SU-DHL-6 (cell line): ENCODE measurements around the gene MUCL3.

Source experiments
- H2AFZ ChIP-seq: fragments of 200-600 bp; sonication (generic); 2 replicates; pipeline ENCODE4 v1.6.1; 2014; ENCODE audit warnings: low read depth, mild to moderate bottlenecking, moderate library complexity, mixed read lengths, antibody characterized with exemption, low read length; ENCODE audit not compliant: severe bottlenecking
- H3F3A ChIP-seq: fragments of 200-600 bp; shearing (Covaris generic); 2 replicates; pipeline ENCODE4 v1.6.0; 2016; ENCODE audit warnings: antibody characterized with exemption, mild to moderate bottlenecking; ENCODE audit not compliant: insufficient read depth
- H3K27ac ChIP-seq: fragments of 200-600 bp; sonication (generic); 2 replicates; pipeline ENCODE4 v1.5.1; 2016; ENCODE audit warnings: low read depth, mild to moderate bottlenecking, low read length, moderate library complexity, mixed read lengths
- H3K27me3 ChIP-seq: fragments of 200-600 bp; sonication (generic), shearing (Covaris generic); 2 replicates; pipeline ENCODE4 v1.6.0; 2014; ENCODE audit warnings: mild to moderate bottlenecking, low read length
- H3K36me3 ChIP-seq: fragments of 200-600 bp; sonication (generic); 2 replicates; pipeline ENCODE4 v1.6.1; 2014; ENCODE audit warnings: mild to moderate bottlenecking, low read length, mixed read lengths
- H3K4me2 ChIP-seq: fragments of 300-600, 200-600 bp; shearing (Covaris generic), sonication (generic); 2 replicates; pipeline ENCODE4 v1.6.0; 2014; ENCODE audit warnings: low read length, low read depth, mild to moderate bottlenecking; ENCODE audit not compliant: poor library complexity, severe bottlenecking
- H3K4me3 ChIP-seq: fragments of 200-600 bp; sonication (generic); 2 replicates; pipeline ENCODE4 v1.5.1; 2014; ENCODE audit warnings: antibody characterized with exemption, low read length, mild to moderate bottlenecking, mixed read lengths; ENCODE audit not compliant: insufficient read depth, poor library complexity, severe bottlenecking
- H3K79me2 ChIP-seq: fragments of 200-600 bp; sonication (generic); 2 replicates; pipeline ENCODE4 v1.6.1; 2014; ENCODE audit warnings: mild to moderate bottlenecking, low read length, moderate library complexity; ENCODE audit not compliant: insufficient read depth
- H3K9ac ChIP-seq: fragments of 200-600 bp; sonication (generic); 2 replicates; pipeline ENCODE4 v1.7.0; 2014; ENCODE audit warnings: mild to moderate bottlenecking, low read length
- H3K9me2 ChIP-seq: fragments of 200-600 bp; sonication (generic); replicated peaks from 2 replicates; pipeline ENCODE4 v1.6.1; 2014; ENCODE audit warnings: low read length; ENCODE audit not compliant: insufficient read depth
- H3K9me3 ChIP-seq: fragments of 200-600 bp; sonication (generic); 2 replicates; pipeline ENCODE4 v1.6.1; 2014; ENCODE audit warnings: low read length, mixed read lengths; ENCODE audit not compliant: insufficient read depth
- H4K20me1 ChIP-seq: fragments of 200-600 bp; sonication (generic); 2 replicates; pipeline ENCODE4 v1.6.1; 2014; ENCODE audit warnings: low read depth, mild to moderate bottlenecking, antibody characterized with exemption, low read length, moderate library complexity, mixed read lengths
- EZH2phosphoT487 ChIP-seq: fragments of 200-600 bp; sonication (generic), shearing (Covaris generic); conservative IDR thresholded peaks from 2 replicates; pipeline ENCODE4 v1.6.1; 2018; ENCODE audit warnings: mild to moderate bottlenecking, antibody characterized with exemption, low read length, moderate library complexity, mixed read lengths
- TF ChIP-seq, protein P1 (sequence below): fragments of 200-600 bp; sonication (generic); IDR thresholded peaks from one replicate; pipeline ENCODE4 v1.5.1; 2017; ENCODE audit warnings: antibody characterized with exemption, mild to moderate bottlenecking, low read length, moderate library complexity; ENCODE audit not compliant: insufficient read depth, poor library complexity, severe bottlenecking

Gene MUCL3

DNA sequence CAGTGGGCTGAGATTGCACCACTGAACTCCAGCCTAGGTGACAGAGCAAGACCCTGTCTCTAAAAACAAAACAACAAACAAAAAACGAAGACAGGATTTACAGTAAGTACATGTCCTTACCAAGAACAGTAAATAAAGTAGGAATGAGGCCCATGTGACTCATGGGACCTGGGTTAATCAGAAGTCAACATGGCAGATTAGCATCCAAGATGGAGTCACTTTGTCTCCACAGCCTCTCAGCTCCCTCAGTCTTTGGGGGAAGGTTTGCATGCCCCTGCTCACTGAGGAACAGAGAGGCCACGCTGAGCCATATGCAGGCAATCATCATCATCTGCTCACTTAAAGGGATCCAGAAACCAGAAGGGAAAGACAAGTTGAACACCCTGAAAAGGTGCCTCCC lies 61.7 kb downstream of the MUCL3 start:
- H3K27me3 ChIP-seq: no peaks in the 10 kb centered on the region
- H3K9me2 ChIP-seq: no peaks in the 10 kb centered on the region
- H3K4me3 ChIP-seq: no peak overlapping the region
- no peak for TF ChIP-seq EZH2phosphoT487
- TF ChIP-seq, protein P1, sequence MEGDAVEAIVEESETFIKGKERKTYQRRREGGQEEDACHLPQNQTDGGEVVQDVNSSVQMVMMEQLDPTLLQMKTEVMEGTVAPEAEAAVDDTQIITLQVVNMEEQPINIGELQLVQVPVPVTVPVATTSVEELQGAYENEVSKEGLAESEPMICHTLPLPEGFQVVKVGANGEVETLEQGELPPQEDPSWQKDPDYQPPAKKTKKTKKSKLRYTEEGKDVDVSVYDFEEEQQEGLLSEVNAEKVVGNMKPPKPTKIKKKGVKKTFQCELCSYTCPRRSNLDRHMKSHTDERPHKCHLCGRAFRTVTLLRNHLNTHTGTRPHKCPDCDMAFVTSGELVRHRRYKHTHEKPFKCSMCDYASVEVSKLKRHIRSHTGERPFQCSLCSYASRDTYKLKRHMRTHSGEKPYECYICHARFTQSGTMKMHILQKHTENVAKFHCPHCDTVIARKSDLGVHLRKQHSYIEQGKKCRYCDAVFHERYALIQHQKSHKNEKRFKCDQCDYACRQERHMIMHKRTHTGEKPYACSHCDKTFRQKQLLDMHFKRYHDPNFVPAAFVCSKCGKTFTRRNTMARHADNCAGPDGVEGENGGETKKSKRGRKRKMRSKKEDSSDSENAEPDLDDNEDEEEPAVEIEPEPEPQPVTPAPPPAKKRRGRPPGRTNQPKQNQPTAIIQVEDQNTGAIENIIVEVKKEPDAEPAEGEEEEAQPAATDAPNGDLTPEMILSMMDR: no peak
- no peaks in the 10 kb centered on the region for H3K79me2 ChIP-seq
- no peaks in the 10 kb centered on the region for H3K36me3 ChIP-seq
- H2AFZ ChIP-seq: no peak overlapping the region
- H3F3A ChIP-seq: no peaks in the 10 kb centered on the region
- no peak overlapping the region for H3K9ac ChIP-seq
- no peaks in the 10 kb centered on the region for H4K20me1 ChIP-seq
- H3K4me2 ChIP-seq: no peak overlapping the region
- H3K27ac ChIP-seq: no peak overlapping the region
- no peaks in the 10 kb centered on the region for H3K9me3 ChIP-seq
